ENCODE results near the gene CD82.

DNA sequence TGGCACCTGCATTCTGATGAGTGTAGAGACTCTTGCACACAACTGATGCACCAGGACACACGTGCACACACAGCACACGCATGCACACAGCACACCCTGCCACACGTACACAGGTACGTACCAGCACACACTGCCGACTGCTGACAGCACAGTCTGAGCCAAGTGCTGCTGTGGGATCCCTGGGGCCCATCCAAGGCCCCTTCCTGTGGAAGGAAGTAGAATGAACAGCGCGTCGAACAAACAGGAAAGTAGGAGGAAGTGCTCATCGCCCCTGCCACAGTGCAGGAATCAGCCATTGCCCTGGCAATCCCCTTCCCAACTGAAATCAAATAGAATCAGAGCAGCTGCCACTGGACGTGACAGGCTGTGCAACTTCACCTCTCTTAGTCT is 57.9 kb downstream of the CD82 start:
- TF ChIP-seq, protein P1, sequence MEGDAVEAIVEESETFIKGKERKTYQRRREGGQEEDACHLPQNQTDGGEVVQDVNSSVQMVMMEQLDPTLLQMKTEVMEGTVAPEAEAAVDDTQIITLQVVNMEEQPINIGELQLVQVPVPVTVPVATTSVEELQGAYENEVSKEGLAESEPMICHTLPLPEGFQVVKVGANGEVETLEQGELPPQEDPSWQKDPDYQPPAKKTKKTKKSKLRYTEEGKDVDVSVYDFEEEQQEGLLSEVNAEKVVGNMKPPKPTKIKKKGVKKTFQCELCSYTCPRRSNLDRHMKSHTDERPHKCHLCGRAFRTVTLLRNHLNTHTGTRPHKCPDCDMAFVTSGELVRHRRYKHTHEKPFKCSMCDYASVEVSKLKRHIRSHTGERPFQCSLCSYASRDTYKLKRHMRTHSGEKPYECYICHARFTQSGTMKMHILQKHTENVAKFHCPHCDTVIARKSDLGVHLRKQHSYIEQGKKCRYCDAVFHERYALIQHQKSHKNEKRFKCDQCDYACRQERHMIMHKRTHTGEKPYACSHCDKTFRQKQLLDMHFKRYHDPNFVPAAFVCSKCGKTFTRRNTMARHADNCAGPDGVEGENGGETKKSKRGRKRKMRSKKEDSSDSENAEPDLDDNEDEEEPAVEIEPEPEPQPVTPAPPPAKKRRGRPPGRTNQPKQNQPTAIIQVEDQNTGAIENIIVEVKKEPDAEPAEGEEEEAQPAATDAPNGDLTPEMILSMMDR (IDR thresholded peaks at IDR 0.05): no peak
- no peak for TF ChIP-seq POLR2A (IDR thresholded peaks at IDR 0.05)
